DND-41 (cell line): ENCODE results near the gene SFRP5.

Experiments used
- ATAC-seq: fragments of 200-7000 bp; cut with Tn5 transposase; 3 replicates; pipeline ENCODE4 v1.9.1; 2021; ENCODE audit warnings: low read depth; ENCODE audit not compliant: insufficient read depth
- DNase-seq: peaks from one replicate; pipeline ENCODE4 v3.0.0-alpha.2; 2020
- H2AFZ ChIP-seq: 2 replicates; pipeline ENCODE4 v1.6.0; 2012; ENCODE audit warnings: low read depth, low read length
- H3K27ac ChIP-seq: 2 replicates; pipeline ENCODE4 v1.5.1; 2012; ENCODE audit warnings: low read length, inconsistent platforms
- H3K27me3 ChIP-seq: fragments of 200-600 bp; sonication (generic); 2 replicates; pipeline ENCODE4 v1.6.0; 2012; ENCODE audit warnings: low read length, mild to moderate bottlenecking, inconsistent platforms; ENCODE audit not compliant: insufficient read depth, poor library complexity
- H3K36me3 ChIP-seq: 2 replicates; pipeline ENCODE4 v1.5.1; 2012; ENCODE audit warnings: low read length, inconsistent platforms; ENCODE audit not compliant: insufficient read depth
- H3K4me1 ChIP-seq: 2 replicates; pipeline ENCODE4 v1.5.1; 2012; ENCODE audit warnings: mild to moderate bottlenecking, low read length; ENCODE audit not compliant: insufficient read depth
- H3K4me2 ChIP-seq: 2 replicates; pipeline ENCODE4 v1.6.0; 2012; ENCODE audit warnings: mild to moderate bottlenecking, moderate library complexity, low read length, inconsistent platforms; ENCODE audit not compliant: insufficient read depth
- H3K4me3 ChIP-seq, 2 experiments: fragments of 200-600 bp in 1 of 2; shearing (Covaris generic) in 1 of 2; 2 replicates each; pipeline ENCODE4 v1.5.1; 2012 to 2016; ENCODE audit warnings: inconsistent platforms in 2 of 2, low read length in 2 of 2, mild to moderate bottlenecking in 2 of 2, low read depth in 1 of 2, moderate library complexity in 1 of 2
- H3K79me2 ChIP-seq: 2 replicates; pipeline ENCODE4 v1.6.0; 2012; ENCODE audit warnings: low read length, inconsistent platforms; ENCODE audit not compliant: insufficient read depth
- H3K9ac ChIP-seq: 2 replicates; pipeline ENCODE4 v1.6.0; 2012; ENCODE audit warnings: low read depth, mild to moderate bottlenecking, inconsistent platforms, low read length, moderate library complexity
- H3K9me3 ChIP-seq: 2 replicates; pipeline ENCODE4 v1.5.1; 2012; ENCODE audit warnings: low read length, moderate library complexity, mild to moderate bottlenecking, inconsistent platforms; ENCODE audit not compliant: insufficient read depth, severe bottlenecking
- H4K20me1 ChIP-seq: 2 replicates; pipeline ENCODE4 v1.6.0; 2012; ENCODE audit warnings: low read length; ENCODE audit not compliant: insufficient read depth
- EZH2 ChIP-seq: IDR thresholded peaks from 3 replicates; pipeline ENCODE4 v1.6.1; 2012; ENCODE audit warnings: borderline replicate concordance, low read depth, mild to moderate bottlenecking, moderate library complexity, low read length, inconsistent platforms; ENCODE audit not compliant: severe bottlenecking
- TF ChIP-seq, protein P1 (sequence below): IDR thresholded peaks from 2 replicates; pipeline ENCODE4 v1.5.1; 2012; ENCODE audit warnings: borderline replicate concordance, low read length, moderate library complexity, mild to moderate bottlenecking; ENCODE audit not compliant: poor library complexity, severe bottlenecking; ENCODE audit errors: extremely low read depth

Gene SFRP5

DNA sequence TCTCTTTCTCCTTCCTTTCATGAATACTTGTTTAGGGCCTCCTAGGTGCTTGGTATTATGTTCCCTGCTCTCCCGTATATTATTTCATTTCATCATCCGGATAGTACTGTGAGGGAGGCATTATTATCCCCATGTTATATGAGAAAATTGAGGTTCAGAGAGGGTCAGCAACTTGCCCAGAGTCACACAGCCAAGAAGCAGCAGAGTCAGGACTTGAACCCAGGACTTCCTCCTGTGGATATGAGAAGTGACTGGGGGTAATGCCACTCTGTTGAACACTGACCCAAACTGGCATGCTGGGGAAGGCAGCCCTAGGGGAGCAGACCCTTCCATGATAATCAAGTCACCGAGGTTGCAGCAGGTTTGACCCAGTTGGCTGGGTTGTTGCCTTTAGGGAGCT lies 8.2 kb upstream of the SFRP5 start:
- no peak overlapping the region for H3K27ac ChIP-seq
- H3K9ac ChIP-seq: no peak overlapping the region
- no peaks in the 10 kb centered on the region for H4K20me1 ChIP-seq
- H3K4me3 ChIP-seq: no peak overlapping the region
- peaks cover 8% of the 10 kb centered on the region for H3K4me1 ChIP-seq
- no peak overlapping the region for H3K4me2 ChIP-seq
- no peaks in the 10 kb centered on the region for H3K36me3 ChIP-seq
- no peak overlapping the region for H2AFZ ChIP-seq
- no peak for DNase-seq
- no peaks in the 10 kb centered on the region for H3K79me2 ChIP-seq
- no peak for ATAC-seq
- no peaks in the 10 kb centered on the region for H3K27me3 ChIP-seq
- no peaks in the 10 kb centered on the region for H3K9me3 ChIP-seq
- TF ChIP-seq EZH2: no peak
- TF ChIP-seq, protein P1, sequence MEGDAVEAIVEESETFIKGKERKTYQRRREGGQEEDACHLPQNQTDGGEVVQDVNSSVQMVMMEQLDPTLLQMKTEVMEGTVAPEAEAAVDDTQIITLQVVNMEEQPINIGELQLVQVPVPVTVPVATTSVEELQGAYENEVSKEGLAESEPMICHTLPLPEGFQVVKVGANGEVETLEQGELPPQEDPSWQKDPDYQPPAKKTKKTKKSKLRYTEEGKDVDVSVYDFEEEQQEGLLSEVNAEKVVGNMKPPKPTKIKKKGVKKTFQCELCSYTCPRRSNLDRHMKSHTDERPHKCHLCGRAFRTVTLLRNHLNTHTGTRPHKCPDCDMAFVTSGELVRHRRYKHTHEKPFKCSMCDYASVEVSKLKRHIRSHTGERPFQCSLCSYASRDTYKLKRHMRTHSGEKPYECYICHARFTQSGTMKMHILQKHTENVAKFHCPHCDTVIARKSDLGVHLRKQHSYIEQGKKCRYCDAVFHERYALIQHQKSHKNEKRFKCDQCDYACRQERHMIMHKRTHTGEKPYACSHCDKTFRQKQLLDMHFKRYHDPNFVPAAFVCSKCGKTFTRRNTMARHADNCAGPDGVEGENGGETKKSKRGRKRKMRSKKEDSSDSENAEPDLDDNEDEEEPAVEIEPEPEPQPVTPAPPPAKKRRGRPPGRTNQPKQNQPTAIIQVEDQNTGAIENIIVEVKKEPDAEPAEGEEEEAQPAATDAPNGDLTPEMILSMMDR: no peak

DNA sequence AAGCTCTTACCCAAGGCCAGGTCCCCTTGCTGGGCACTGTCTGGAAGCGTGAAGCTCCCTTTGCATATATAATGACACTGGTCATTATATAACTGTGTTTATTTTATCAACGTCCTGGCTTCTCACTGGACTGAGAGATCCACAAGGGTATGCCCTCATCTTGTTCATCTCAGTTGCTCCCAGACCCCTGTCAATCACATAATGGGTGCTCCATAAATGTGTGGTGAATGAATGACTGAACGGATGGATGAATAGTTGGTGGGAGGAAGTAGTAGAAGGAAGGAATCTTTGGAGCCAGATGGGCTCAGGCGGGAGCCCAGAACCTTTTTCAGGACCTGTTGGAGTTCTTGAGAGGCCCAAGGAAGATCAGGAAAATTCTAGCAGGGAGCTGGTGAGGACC lies 7.7 kb upstream of the SFRP5 start:
- Histone ChIP-seq H3K27me3 (no peaks in the 10 kb centered on the region), H2AFZ (no peak overlapping the region), H3K4me1 (peaks cover 8% of the 10 kb centered on the region), H3K9ac (no peak overlapping the region), H3K4me3 (no peak overlapping the region), H3K9me3 (no peaks in the 10 kb centered on the region), H3K36me3 (no peaks in the 10 kb centered on the region), H3K79me2 (no peaks in the 10 kb centered on the region), H3K27ac (no peak overlapping the region), H3K4me2 (no peak overlapping the region), H4K20me1 (no peaks in the 10 kb centered on the region)
- DNase-seq (no peak), ATAC-seq (no peak)
- TF ChIP-seq, protein P1: no peak
- no peak for TF ChIP-seq EZH2

DNA sequence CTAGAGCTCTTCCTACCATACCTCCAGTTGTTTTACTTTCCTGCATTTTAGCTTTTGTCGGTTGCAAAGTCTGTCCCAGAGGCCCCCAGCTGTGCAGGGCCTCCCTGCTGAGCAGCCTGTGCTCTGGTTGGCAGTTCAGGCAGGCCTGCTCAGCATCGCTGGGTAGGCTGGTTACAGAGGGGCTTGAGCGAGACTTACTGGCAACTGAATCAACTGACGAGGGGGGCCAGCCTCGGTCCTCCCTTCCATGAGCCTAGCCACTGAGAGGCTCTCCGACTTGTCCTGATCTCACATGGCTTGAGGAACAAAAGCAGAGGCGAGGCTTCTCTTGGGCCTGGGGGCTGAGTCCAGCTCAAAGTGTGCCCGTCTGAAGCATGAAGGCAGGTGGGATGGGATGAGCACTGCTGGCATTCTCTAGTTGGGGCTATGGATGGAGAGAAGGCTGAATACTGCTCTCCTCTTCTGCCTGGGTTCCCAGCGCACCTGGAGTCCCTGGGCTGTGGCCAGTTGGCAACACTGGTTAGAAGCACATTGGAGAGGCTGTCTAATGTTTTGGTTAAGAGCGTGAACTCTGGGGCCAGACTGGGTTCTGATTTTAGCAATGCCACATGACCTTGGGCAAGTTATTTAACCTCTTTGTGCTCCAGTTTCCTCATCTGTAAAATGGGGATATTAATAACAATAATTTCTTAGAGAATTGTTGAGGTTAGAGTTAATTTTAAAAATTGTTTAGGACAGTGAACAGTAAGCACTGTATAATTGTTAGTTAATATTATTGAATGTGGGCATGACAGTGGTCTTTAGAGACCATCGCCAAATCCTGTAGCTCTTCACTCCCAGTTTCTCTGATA lies 6.9 kb upstream of the SFRP5 start:
- no peak overlapping the region for H3K9ac ChIP-seq

More for the DNA sequence above, 6.9 kb upstream of the SFRP5 start:
- no peaks in the 10 kb centered on the region for H3K36me3 ChIP-seq
- H4K20me1 ChIP-seq: no peaks in the 10 kb centered on the region
- no peak for TF ChIP-seq EZH2
- TF ChIP-seq, protein P1: no peak
- no peaks in the 10 kb centered on the region for H3K79me2 ChIP-seq
- no peak overlapping the region for H3K4me3 ChIP-seq
- no peak overlapping the region for H2AFZ ChIP-seq
- H3K4me1 ChIP-seq: peaks cover 8% of the 10 kb centered on the region
- H3K4me2 ChIP-seq: no peak overlapping the region
- H3K9me3 ChIP-seq: no peaks in the 10 kb centered on the region
- no peak for ATAC-seq
- no peaks in the 10 kb centered on the region for H3K27me3 ChIP-seq
- H3K27ac ChIP-seq: no peak overlapping the region
- DNase-seq: no peak
